ENCODE results near the gene MRAP. TPM values are rescaled to one million over a fixed set of nuclear protein-coding genes. Genes with fewer than 3 reads are reported as not detected.
A peak's percentile ranks its signal among the peaks of the same experiment; 100 is the strongest.

MRAP gene
- total RNA-seq, 4 donors from 2014 or later = not detected

- TF ChIP-seq POLR2A (IDR thresholded peaks at IDR 0.05; ENCODE audit: low read depth) = no peak
- no peak for TF ChIP-seq POLR2AphosphoS5 (IDR thresholded peaks at IDR 0.05)
- no peak for TF ChIP-seq EP300 (IDR thresholded peaks at IDR 0.05)
- no peak for TF ChIP-seq CTCF (IDR thresholded peaks at IDR 0.05)
- H3K27ac ChIP-seq (replicated peaks in 1 of 4) = peak overlapping the region in 3 of 4 donors; percentile 7 to 91 (median 18)
- H3K4me1 ChIP-seq = peaks cover 21 to 38% (median 35%) of the 10 kb centered on the region in 4 donors
- WGBS = 90% methylated on average over 9 of the region's 9 CpGs
- H3K27me3 ChIP-seq = no peaks in the 10 kb centered on the region
- H3K4me3 ChIP-seq = no peak overlapping the region
- intact Hi-C loops (cut with DNase I) = no loop called here
- H3K9me3 ChIP-seq = no peaks in the 10 kb centered on the region
- DNase-seq (ENCODE audit: extremely low spot score) = no peak
- H3K36me3 ChIP-seq = peaks cover 22 to 62% (median 50%) of the 10 kb centered on the region in 4 donors
Measured at GRCh38 chr21:32331444-32332305, 33.0 kb downstream of the MRAP start.

GRCh38 chr21:32332463-32332951 lies 33.9 kb downstream of the MRAP start:
- no peak for DNase-seq (ENCODE audit: extremely low spot score)
- no peaks in the 10 kb centered on the region for H3K27me3 ChIP-seq
- no peak for TF ChIP-seq POLR2A (IDR thresholded peaks at IDR 0.05; ENCODE audit: low read depth)
- no peak for TF ChIP-seq POLR2AphosphoS5 (IDR thresholded peaks at IDR 0.05)
- TF ChIP-seq CTCF (IDR thresholded peaks at IDR 0.05) = no peak
- TF ChIP-seq EP300 (IDR thresholded peaks at IDR 0.05) = no peak
- peaks cover 22 to 68% (median 58%) of the 10 kb centered on the region in 4 donors for H3K36me3 ChIP-seq
- intact Hi-C loops (cut with DNase I) = no loop called here
- H3K4me3 ChIP-seq = no peak overlapping the region
- WGBS = 100% methylated on average over 1 of the region's 1 CpG
- no peaks in the 10 kb centered on the region for H3K9me3 ChIP-seq
- H3K27ac ChIP-seq (replicated peaks in 1 of 4) = no peak overlapping the region
- peaks cover 21 to 38% (median 34%) of the 10 kb centered on the region in 4 donors for H3K4me1 ChIP-seq

- TF ChIP-seq CTCF (IDR thresholded peaks at IDR 0.05) (no peak), POLR2AphosphoS5 (IDR thresholded peaks at IDR 0.05) (no peak), EP300 (IDR thresholded peaks at IDR 0.05) (no peak), POLR2A (IDR thresholded peaks at IDR 0.05; ENCODE audit: low read depth) (no peak)
- Histone ChIP-seq H3K9me3 (no peaks in the 10 kb centered on the region), H3K36me3 (peaks cover 32 to 84% (median 73%) of the 10 kb centered on the region in 4 donors), H3K4me3 (no peak overlapping the region), H3K27me3 (no peaks in the 10 kb centered on the region), H3K4me1 (peaks cover 7 to 22% (median 18%) of the 10 kb centered on the region in 4 donors), H3K27ac (replicated peaks in 1 of 4) (peak overlapping the region in 3 of 4 donors; percentile 5 to 52 (median 20))
- intact Hi-C loops (cut with DNase I) = no loop called here
- WGBS = 93% methylated on average over 19 of the region's 19 CpGs
- DNase-seq (ENCODE audit: extremely low spot score) = no peak
Measured at GRCh38 chr21:32333953-32334673, 35.5 kb downstream of the MRAP start.

GRCh38 chr21:32334980-32335531 lies 36.4 kb downstream of the MRAP start:
- intact Hi-C loops (cut with DNase I) = no loop called here
- Histone ChIP-seq H3K4me3 (no peak overlapping the region), H3K27ac (replicated peaks in 1 of 4) (peak overlapping the region in 3 of 4 donors; percentile 5 to 52 (median 20)), H3K9me3 (no peaks in the 10 kb centered on the region), H3K36me3 (peaks cover 42 to 93% (median 80%) of the 10 kb centered on the region in 4 donors), H3K27me3 (no peaks in the 10 kb centered on the region), H3K4me1 (peaks cover 0 to 13% (median 9%) of the 10 kb centered on the region in 4 donors)
- TF ChIP-seq POLR2AphosphoS5 (IDR thresholded peaks at IDR 0.05) = no peak
- no peak for TF ChIP-seq CTCF (IDR thresholded peaks at IDR 0.05)
- no peak for TF ChIP-seq POLR2A (IDR thresholded peaks at IDR 0.05; ENCODE audit: low read depth)
- TF ChIP-seq EP300 (IDR thresholded peaks at IDR 0.05) = no peak
- DNase-seq (ENCODE audit: extremely low spot score) = no peak
- 79% methylated on average over 12 of the region's 12 CpGs for WGBS
